Panc1 (cell line): Measurements from ENCODE around the gene GHRHR.

ENCODE experiments used
- CTCF ChIP-seq: fragments of 450-650 bp; IDR thresholded peaks from 2 replicates; pipeline ENCODE4 v1.5.1; 2017; ENCODE audit warnings: mild to moderate bottlenecking
- POLR2AphosphoS5 ChIP-seq: IDR thresholded peaks from 2 replicates; pipeline ENCODE4 v1.6.1; 2012; ENCODE audit warnings: mild to moderate bottlenecking, low read depth, low read length, moderate library complexity
- REST ChIP-seq, 2 experiments: IDR thresholded peaks; 2 replicates each; pipeline ENCODE4 v1.6.1; 2011 to 2012; ENCODE audit warnings: low read depth in 2 of 2, control low read depth in 1 of 2, low read length in 1 of 2, mild to moderate bottlenecking in 1 of 2, moderate library complexity in 1 of 2; ENCODE audit not compliant: insufficient read depth in 1 of 2
- SIN3A ChIP-seq: IDR thresholded peaks from 2 replicates; pipeline ENCODE4 v1.6.1; 2012; ENCODE audit warnings: low read depth, mild to moderate bottlenecking, low read length, moderate library complexity, borderline replicate concordance; ENCODE audit not compliant: insufficient read depth

GRCh38 chr7:31020652-31021051, 56.9 kb downstream of the GHRHR start:
- TF ChIP-seq CTCF (no peak), SIN3A (no peak), POLR2AphosphoS5 (no peak), REST (IDR thresholded peaks at IDR 0.05; ENCODE audit: insufficient read depth in 1 of 2, low read depth in 2 of 2, low read length in 1 of 2) (no peak)
